HCT116 (cell line): ENCODE data around the gene KCNIP4. TPM values are rescaled to one million over a fixed set of nuclear protein-coding genes. Genes with fewer than 3 reads are reported as not detected.

Experiments used
- ATAC-seq: fragments of 200-7000 bp; cut with Tn5 transposase; 2 replicates; pipeline ENCODE4 v1.9.1; 2020; ENCODE audit warnings: mild to moderate bottlenecking, moderate library complexity
- BruUV-seq: library from RNA; stranded (reverse); fragments of 400-500 nt; replicated peaks from 2 replicates; lab custom pipeline; 2021; lab: Mats Ljungman, UMichigan
- CTCF ChIA-PET: fragments of 300-600 bp; sonication (Branson Sonifier 250); formaldehyde crosslinking; loops from one replicate; lab custom pipeline; 2021; ENCODE audit warnings: antibody characterized with exemption; lab: Charles Lee
- POLR2A ChIA-PET: fragments of 300-600, 350-600 bp; sonication (Branson Sonifier 250); formaldehyde crosslinking; loops from one replicate; lab custom pipeline; 2021; ENCODE audit warnings: antibody characterized with exemption; lab: Charles Lee
- RAD21 ChIA-PET, 2 experiments: fragments of 300-600 bp; sonication (Branson Sonifier 250); formaldehyde crosslinking; loops; one replicate each; lab custom pipeline; 2023; ENCODE audit warnings: low total read pairs in 2 of 2; ENCODE audit not compliant: uncharacterized antibody in 2 of 2, unreplicated experiment in 2 of 2, low non-redundant PET in 1 of 2; lab: Charles Lee
- DNase-seq: peaks from one replicate; pipeline ENCODE4 v3.0.0-alpha.2; 2010; ENCODE audit warnings: low read depth, low spot score
- H2AFZ ChIP-seq: fragments of 200-600 bp; shearing (Covaris generic), sonication (generic); 2 replicates; pipeline ENCODE4 v1.6.1; 2017; ENCODE audit warnings: low read depth, mixed run types, mixed read lengths, antibody characterized with exemption, low read length; ENCODE audit not compliant: poor library complexity, severe bottlenecking
- H3K27ac ChIP-seq: 2 replicates; pipeline ENCODE4 v1.5.1; 2012; ENCODE audit warnings: low read depth, low read length
- H3K27me3 ChIP-seq: fragments of 200-600 bp; sonication (generic); 2 replicates; pipeline ENCODE4 v1.6.1; 2016; ENCODE audit warnings: mixed run types, low read length, mixed read lengths; ENCODE audit not compliant: insufficient read depth
- H3K36me3 ChIP-seq, 2 experiments: fragments of 200-500 bp in 1 of 2; fragments of 200-600 bp in 1 of 2; sonication (Bioruptor generic) in 1 of 2; sonication (generic) in 1 of 2; 2 replicates each; pipeline versions ENCODE4 v1.5.1 to v1.6.1; 2014 to 2016; ENCODE audit warnings: low read length in 2 of 2, inconsistent platforms in 1 of 2, mixed read lengths in 1 of 2, mixed run types in 1 of 2; ENCODE audit not compliant: insufficient read depth in 2 of 2, control insufficient read depth in 1 of 2
- H3K4me1 ChIP-seq, 2 experiments: fragments of 200-600 bp in 1 of 2; sonication (generic) in 1 of 2; 2 replicates each; pipeline versions ENCODE4 v1.5.1 to v1.6.1; 2012 to 2017; ENCODE audit warnings: low read length in 2 of 2, inconsistent platforms in 1 of 2, mild to moderate bottlenecking in 1 of 2, mixed read lengths in 1 of 2, mixed run types in 1 of 2, moderate library complexity in 1 of 2; ENCODE audit not compliant: insufficient read depth in 2 of 2, control insufficient read depth in 1 of 2
- H3K4me2 ChIP-seq: fragments of 200-600 bp; sonication (generic); 2 replicates; pipeline ENCODE4 v1.6.1; 2017; ENCODE audit warnings: mixed run types, low read length, mixed read lengths
- H3K4me3 ChIP-seq, 2 experiments: fragments of 200-600 bp in 1 of 2; sonication (generic) in 1 of 2; replicated peaks in 1 of 2; 2 replicates each; pipeline ENCODE4 v1.5.1; 2011 to 2016; ENCODE audit warnings: low read length in 2 of 2, control low read depth in 1 of 2, low read depth in 1 of 2, mild to moderate bottlenecking in 1 of 2, mixed read lengths in 1 of 2, mixed run types in 1 of 2
- H3K79me2 ChIP-seq: fragments of 200-600 bp; sonication (generic); 2 replicates; pipeline ENCODE4 v1.6.1; 2017; ENCODE audit warnings: mild to moderate bottlenecking, mixed run types, low read length, moderate library complexity, mixed read lengths; ENCODE audit not compliant: insufficient read depth
- H3K9ac ChIP-seq: fragments of 200-600 bp; sonication (generic); 2 replicates; pipeline ENCODE4 v1.6.1; 2016; ENCODE audit warnings: low read length, mixed read lengths
- H3K9me2 ChIP-seq: fragments of 200-600 bp; sonication (generic), shearing (Covaris generic); 2 replicates; pipeline ENCODE4 v1.6.1; 2017; ENCODE audit warnings: mixed run types, mild to moderate bottlenecking, moderate library complexity; ENCODE audit not compliant: insufficient read depth
- H3K9me3 ChIP-seq, 2 experiments: fragments of 200-500 bp in 1 of 2; fragments of 200-600 bp in 1 of 2; sonication (Bioruptor generic) in 1 of 2; sonication (generic) in 1 of 2; 2 replicates each; pipeline ENCODE4 v1.6.1; 2014 to 2017; ENCODE audit warnings: low read length in 2 of 2, mixed read lengths in 2 of 2, inconsistent platforms in 1 of 2, low read depth in 1 of 2, mild to moderate bottlenecking in 1 of 2, mixed run types in 1 of 2, moderate library complexity in 1 of 2; ENCODE audit not compliant: control insufficient read depth in 1 of 2, insufficient read depth in 1 of 2
- H4K20me1 ChIP-seq: fragments of 200-600 bp; sonication (generic), shearing (Covaris generic); 2 replicates; pipeline ENCODE4 v1.6.1; 2017; ENCODE audit warnings: mixed run types, mild to moderate bottlenecking, moderate library complexity; ENCODE audit not compliant: insufficient read depth
- CBX3 ChIP-seq: IDR thresholded peaks from 2 replicates; pipeline ENCODE4 v1.6.1; 2012; ENCODE audit warnings: low read depth
- CEBPB ChIP-seq: IDR thresholded peaks from 2 replicates; pipeline ENCODE4 v1.6.1; 2012; ENCODE audit warnings: low read depth
- EGR1 ChIP-seq: IDR thresholded peaks from 2 replicates; pipeline ENCODE4 v1.6.1; 2012; ENCODE audit warnings: low read depth
- MAX ChIP-seq: IDR thresholded peaks from 2 replicates; pipeline ENCODE4 v1.6.1; 2012
- RAD21 ChIP-seq: IDR thresholded peaks from 2 replicates; pipeline ENCODE4 v1.6.1; 2012; ENCODE audit warnings: low read depth, mild to moderate bottlenecking
- REST ChIP-seq: IDR thresholded peaks from 2 replicates; pipeline ENCODE4 v1.6.1; 2012; ENCODE audit warnings: low read depth
- TCF7L2 ChIP-seq: IDR thresholded peaks from 2 replicates; pipeline ENCODE4 v1.7.0; 2011; ENCODE audit warnings: borderline replicate concordance, inconsistent platforms; ENCODE audit not compliant: insufficient read depth, insufficient read length; ENCODE audit errors: extremely low read depth
- ZBTB33 ChIP-seq: IDR thresholded peaks from 2 replicates; pipeline ENCODE4 v1.6.1; 2011; ENCODE audit warnings: mild to moderate bottlenecking, low read length, moderate library complexity; ENCODE audit not compliant: insufficient replicate concordance; ENCODE audit errors: extremely low read depth
- intact Hi-C: fragments of 100-400 bp; cut with micrococcal nuclease; formaldehyde crosslinking; loops from 2 replicates; pipeline ENCODE4 v1.10.0; 2022
- total RNA-seq: library from RNA; stranded (reverse); gene quantifications from one replicate; pipeline ENCODE4 v1.2.1, GENCODE V29; 2021; ENCODE audit not compliant: unreplicated experiment

The KCNIP4 gene
- total RNA-seq, 1 experiment from 2014 or later = not detected

GRCh38 chr4:21692241-21692640 is 256.3 kb downstream of the KCNIP4 start:
- H3K4me2 ChIP-seq = no peak overlapping the region
- intact Hi-C loops = no loop called here
- CTCF ChIA-PET = no interaction called here
- no peak overlapping the region for H3K9ac ChIP-seq
- TF ChIP-seq REST (no peak), EGR1 (no peak)
- TF ChIP-seq, all 23 proteins: peak for 0
- no peaks in the 10 kb centered on the region for H3K4me1 ChIP-seq
- ATAC-seq (no peak), DNase-seq (no peak)
- peaks cover 4% of the 10 kb centered on the region in 2 experiments; a peak in 2 of 4 replicates for H3K9me3 ChIP-seq
- H3K9me2 ChIP-seq = no peaks in the 10 kb centered on the region
- ChIA-PET POLR2A (no interaction called here), RAD21 (no interaction called here)
- no TSS peak for BruUV-seq
- no peak overlapping the region for H2AFZ ChIP-seq
- no peaks in the 10 kb centered on the region; the same call in 1 of the 2 replicates for H4K20me1 ChIP-seq
- no peak overlapping the region for H3K4me3 ChIP-seq
- no peaks in the 10 kb centered on the region for H3K36me3 ChIP-seq
- H3K27ac ChIP-seq = no peak overlapping the region
- H3K27me3 ChIP-seq = no peaks in the 10 kb centered on the region
- H3K79me2 ChIP-seq = no peaks in the 10 kb centered on the region

- DNase-seq (no peak), ATAC-seq (no peak)
- H3K79me2 ChIP-seq = no peaks in the 10 kb centered on the region
- H3K4me3 ChIP-seq = no peak overlapping the region
- H3K36me3 ChIP-seq = no peaks in the 10 kb centered on the region
- BruUV-seq = no TSS peak
- no peak overlapping the region for H2AFZ ChIP-seq
- H3K9me2 ChIP-seq = no peaks in the 10 kb centered on the region
- intact Hi-C loops = no loop called here
- no peaks in the 10 kb centered on the region for H3K27me3 ChIP-seq
- POLR2A ChIA-PET = no interaction called here
- H3K27ac ChIP-seq = no peak overlapping the region
- RAD21 ChIA-PET = no interaction called here
- H3K4me2 ChIP-seq = no peak overlapping the region
- no peak overlapping the region for H3K9ac ChIP-seq
- no peaks in the 10 kb centered on the region for H4K20me1 ChIP-seq
- CTCF ChIA-PET = no interaction called here
- peaks cover 4% of the 10 kb centered on the region in 2 experiments; a peak in 2 of 4 replicates for H3K9me3 ChIP-seq
- no peaks in the 10 kb centered on the region for H3K4me1 ChIP-seq
- TF ChIP-seq MAX (no peak), CBX3 (no peak), CEBPB (no peak), TCF7L2 (no peak), ZBTB33 (no peak), RAD21 (no peak), REST (no peak)
Measured at GRCh38 chr4:21688596-21689265, 259.8 kb downstream of the KCNIP4 start.
